Natural killer cell (primary cell): ENCODE measurements around the gene MTOR. TPM values are rescaled to one million over a fixed set of nuclear protein-coding genes. Genes with fewer than 3 reads are reported as not detected.
A peak's percentile ranks its signal among the peaks of the same experiment; 100 is the strongest.

Experiments
- ATAC-seq, 3 donors: fragments of 150-1000 bp in 2 of 3; fragments of 200-7000 bp in 1 of 3; cut with Tn5 transposase; 1 replicate in 1 of 3; 2 replicates in 2 of 3; pipeline ENCODE4 v1.10.0; 2021; ENCODE audit warnings: mild to moderate bottlenecking in 2 of 3, moderate library complexity in 2 of 3
- DNase-seq, 2 donors: peaks; one replicate each; pipeline versions ENCODE4 v3.0.0 to v3.0.0-alpha.2; 2013 to 2021; ENCODE audit warnings: mixed read lengths in 1 of 2
- H3K27ac ChIP-seq: one replicate; pipeline ENCODE4 v1.5.1; 2013; ENCODE audit warnings: mild to moderate bottlenecking, low read length
- H3K27me3 ChIP-seq: one replicate; pipeline ENCODE4 v1.6.1; 2013; ENCODE audit warnings: low read length; ENCODE audit not compliant: control insufficient read depth, insufficient read depth
- H3K36me3 ChIP-seq: one replicate; pipeline ENCODE4 v1.6.1; 2013; ENCODE audit warnings: low read length; ENCODE audit not compliant: control insufficient read depth, insufficient read depth
- H3K4me1 ChIP-seq: one replicate; pipeline ENCODE4 v1.6.1; 2013; ENCODE audit warnings: low read length; ENCODE audit not compliant: control insufficient read depth, insufficient read depth
- H3K4me3 ChIP-seq: one replicate; pipeline ENCODE4 v1.5.1; 2013; ENCODE audit warnings: low read length
- H3K9me3 ChIP-seq: one replicate; pipeline ENCODE4 v1.6.1; 2013; ENCODE audit warnings: low read length; ENCODE audit not compliant: control insufficient read depth, insufficient read depth
- H3K27ac Mint-ChIP-seq, 2 donors: one replicate each; pipeline ENCODE4 v1.8.0; 2022; ENCODE audit warnings: mild to moderate bottlenecking in 2 of 2, mixed read lengths in 2 of 2, moderate library complexity in 1 of 2
- H3K27me3 Mint-ChIP-seq, 2 donors: one replicate each; pipeline ENCODE4 v1.8.0; 2022; ENCODE audit warnings: low read depth in 2 of 2, mixed read lengths in 2 of 2
- H3K36me3 Mint-ChIP-seq: one replicate; pipeline ENCODE4 v1.8.0; 2022; ENCODE audit warnings: mixed read lengths
- H3K4me1 Mint-ChIP-seq, 2 donors: one replicate each; pipeline ENCODE4 v1.8.0; 2022; ENCODE audit warnings: mixed read lengths in 2 of 2
- H3K4me3 Mint-ChIP-seq: one replicate; pipeline ENCODE4 v1.8.0; 2022; ENCODE audit warnings: mild to moderate bottlenecking, moderate library complexity, mixed read lengths
- H3K9me3 Mint-ChIP-seq, 2 donors: one replicate each; pipeline ENCODE4 v1.8.0; 2022; ENCODE audit warnings: mixed read lengths in 2 of 2
- WGBS: methylation state at CpG from one replicate; pipeline ENCODE4 v1.1.7; 2013; ENCODE audit warnings: missing lambda C conversion rate; ENCODE audit not compliant: insufficient coverage; 5-methylcytosine and 5-hydroxymethylcytosine counted together
- intact Hi-C: fragments of 100-400 bp; cut with micrococcal nuclease; formaldehyde crosslinking; loops from one replicate; pipeline ENCODE4 v1.14.2; 2022
- total RNA-seq, 4 donors: library from RNA; stranded (reverse); fragments of 120-200 nt in 1 of 4; gene quantifications; one replicate each; pipeline versions ENCODE4 v1.2.3 to v1.2.4, GENCODE V29; 2013 to 2022
- TF ChIP-seq, protein P1 (sequence below): fragments of 200-600 bp; IDR thresholded peaks from one replicate; pipeline ENCODE4 v1.8.0; 2022; ENCODE audit warnings: antibody characterized with exemption

The MTOR gene
- total RNA-seq, 3 donors from 2014 or later (not counting 1 experiment from before 2014, with no cell fraction given): 42.7 to 54.6 (median 43.7) TPM

DNA sequence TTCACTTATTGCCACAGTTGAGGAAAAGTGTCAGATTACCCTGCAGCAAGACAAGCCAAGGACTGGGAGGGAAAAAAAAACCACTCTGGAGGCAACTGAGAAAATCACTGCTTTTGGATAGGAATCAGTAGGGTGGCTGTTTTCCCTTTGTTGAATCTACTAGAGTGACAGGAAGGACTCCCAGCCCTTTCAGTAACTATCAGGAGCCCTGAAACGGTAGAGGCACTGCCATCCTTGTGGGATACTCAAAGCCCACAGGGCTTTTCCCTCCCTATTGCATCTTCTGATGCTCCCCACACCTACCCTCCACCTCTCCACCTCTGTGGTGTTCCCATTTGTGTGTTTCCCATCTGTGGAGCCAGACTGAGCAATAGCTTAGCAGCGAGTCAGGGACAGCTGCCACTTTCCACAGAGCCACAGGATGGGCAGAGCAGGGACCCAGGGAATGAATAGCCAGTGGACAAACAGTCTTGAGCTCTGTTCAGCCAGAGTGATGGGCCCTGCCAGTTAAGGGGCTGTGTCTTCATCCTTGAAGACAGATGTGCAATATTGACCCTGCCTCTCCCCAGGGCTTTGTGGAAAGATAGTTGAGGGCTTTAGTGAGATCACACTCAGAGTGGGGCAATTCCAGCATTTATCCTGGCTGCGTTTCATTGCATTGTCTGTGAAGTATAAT, 24.5 kb upstream of the MTOR start:
- no peaks in the 10 kb centered on the region for H3K4me1 ChIP-seq
- H3K9me3 ChIP-seq: no peaks in the 10 kb centered on the region
- ATAC-seq: no peak
- no peak for DNase-seq
- Mint-ChIP-seq H3K27ac (no peak overlapping the region), H3K36me3 (no peaks in the 10 kb centered on the region), H3K4me1 (peaks cover 0 to 18% of the 10 kb centered on the region in 2 donors), H3K27me3 (no peaks in the 10 kb centered on the region), H3K9me3 (no peaks in the 10 kb centered on the region), H3K4me3 (no peak overlapping the region)
- H3K27ac ChIP-seq: no peak overlapping the region
- H3K36me3 ChIP-seq: peaks cover 32% of the 10 kb centered on the region
- H3K27me3 ChIP-seq: no peaks in the 10 kb centered on the region
- intact Hi-C loops: no loop called here
- H3K4me3 ChIP-seq: no peak overlapping the region
- WGBS: 93% methylated on average over 3 of the region's 3 CpGs
- TF ChIP-seq, protein P1, sequence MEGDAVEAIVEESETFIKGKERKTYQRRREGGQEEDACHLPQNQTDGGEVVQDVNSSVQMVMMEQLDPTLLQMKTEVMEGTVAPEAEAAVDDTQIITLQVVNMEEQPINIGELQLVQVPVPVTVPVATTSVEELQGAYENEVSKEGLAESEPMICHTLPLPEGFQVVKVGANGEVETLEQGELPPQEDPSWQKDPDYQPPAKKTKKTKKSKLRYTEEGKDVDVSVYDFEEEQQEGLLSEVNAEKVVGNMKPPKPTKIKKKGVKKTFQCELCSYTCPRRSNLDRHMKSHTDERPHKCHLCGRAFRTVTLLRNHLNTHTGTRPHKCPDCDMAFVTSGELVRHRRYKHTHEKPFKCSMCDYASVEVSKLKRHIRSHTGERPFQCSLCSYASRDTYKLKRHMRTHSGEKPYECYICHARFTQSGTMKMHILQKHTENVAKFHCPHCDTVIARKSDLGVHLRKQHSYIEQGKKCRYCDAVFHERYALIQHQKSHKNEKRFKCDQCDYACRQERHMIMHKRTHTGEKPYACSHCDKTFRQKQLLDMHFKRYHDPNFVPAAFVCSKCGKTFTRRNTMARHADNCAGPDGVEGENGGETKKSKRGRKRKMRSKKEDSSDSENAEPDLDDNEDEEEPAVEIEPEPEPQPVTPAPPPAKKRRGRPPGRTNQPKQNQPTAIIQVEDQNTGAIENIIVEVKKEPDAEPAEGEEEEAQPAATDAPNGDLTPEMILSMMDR: no peak

DNA sequence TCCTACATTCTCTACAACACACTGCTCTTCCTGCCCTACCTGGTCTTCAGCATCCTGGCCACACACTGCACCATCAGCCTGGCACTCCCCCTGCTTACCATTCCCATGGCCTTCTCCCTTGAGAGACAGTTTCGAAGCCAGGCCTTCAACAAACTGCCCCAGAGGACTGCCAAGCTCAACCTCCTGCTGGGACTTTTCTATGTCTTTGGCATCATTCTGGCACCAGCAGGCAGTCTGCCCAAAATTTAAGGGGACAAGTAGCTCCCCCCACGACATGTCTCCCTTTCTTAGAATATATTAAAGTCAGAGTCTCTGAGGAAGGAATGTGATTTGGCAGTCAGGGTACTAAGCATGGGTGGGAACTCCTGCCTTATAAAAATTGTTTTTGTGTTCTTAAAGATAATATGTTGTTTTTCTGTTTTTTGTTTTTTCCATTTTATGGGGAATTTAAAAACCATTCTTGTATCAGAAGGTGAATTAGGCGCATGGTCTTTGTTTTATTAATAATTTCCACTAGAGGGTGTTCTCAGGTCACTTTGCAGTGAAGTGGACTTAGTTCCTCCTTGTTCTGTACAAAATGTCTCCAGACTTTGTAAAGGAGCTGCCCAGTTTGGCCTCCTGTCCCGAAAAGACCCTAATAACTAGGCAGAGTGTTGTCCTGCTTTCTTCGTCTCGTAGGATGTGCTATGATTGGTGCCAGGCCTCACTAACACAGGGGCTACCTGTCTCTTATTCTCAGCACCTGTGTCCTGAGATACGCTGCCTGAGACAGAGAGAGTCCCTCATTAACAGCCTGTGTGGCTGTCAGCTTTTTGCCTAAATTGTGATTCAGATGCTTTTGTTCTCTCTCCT, 23.8 kb upstream of the MTOR start:
- H3K4me3 ChIP-seq: no peak overlapping the region
- no peaks in the 10 kb centered on the region for H3K9me3 ChIP-seq
- Mint-ChIP-seq H3K4me1 (peaks cover 7 to 26% of the 10 kb centered on the region in 2 donors), H3K4me3 (no peak overlapping the region), H3K36me3 (no peaks in the 10 kb centered on the region), H3K9me3 (no peaks in the 10 kb centered on the region), H3K27ac (no peak overlapping the region), H3K27me3 (no peaks in the 10 kb centered on the region)
- peaks cover 2% of the 10 kb centered on the region for H3K4me1 ChIP-seq
- TF ChIP-seq, protein P1: no peak
- peaks cover 32% of the 10 kb centered on the region for H3K36me3 ChIP-seq
- no peak overlapping the region for H3K27ac ChIP-seq
- DNase-seq (no peak), ATAC-seq (no peak)
- intact Hi-C loops: no loop called here
- 91% methylated on average over 6 of the region's 7 CpGs for WGBS
- no peaks in the 10 kb centered on the region for H3K27me3 ChIP-seq

DNA sequence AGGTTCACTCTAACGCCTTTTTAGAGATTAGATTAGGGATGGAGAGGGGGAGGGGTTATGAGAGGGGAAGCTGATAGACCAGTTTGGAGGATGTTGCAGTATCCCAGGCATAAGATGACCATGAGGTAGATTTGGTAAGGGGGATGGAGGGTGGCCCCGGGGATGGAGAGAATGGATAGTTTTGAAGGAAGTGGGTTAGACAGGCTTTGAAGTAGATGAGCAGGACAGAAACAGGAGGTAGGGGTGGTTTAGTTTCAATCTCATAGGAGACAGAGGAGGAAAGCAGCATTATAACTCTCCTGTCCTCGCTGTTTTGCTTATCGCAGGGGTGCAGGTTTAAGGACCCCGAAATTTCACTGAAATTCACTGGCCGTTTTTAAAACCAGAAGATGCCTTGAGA, 22.4 kb upstream of the MTOR start:
- ATAC-seq (no peak), DNase-seq (no peak)
- 87% methylated on average over 6 of the region's 6 CpGs for WGBS
- no peaks in the 10 kb centered on the region for H3K27me3 Mint-ChIP-seq
- no peak overlapping the region for H3K4me3 Mint-ChIP-seq
- no peaks in the 10 kb centered on the region for H3K9me3 Mint-ChIP-seq
- H3K27ac Mint-ChIP-seq: peak overlapping the region in 1 of 2 donors; percentile 54
- H3K9me3 ChIP-seq: no peaks in the 10 kb centered on the region
- H3K4me3 ChIP-seq: no peak overlapping the region
- H3K27ac ChIP-seq: no peak overlapping the region
- TF ChIP-seq, protein P1: no peak
- intact Hi-C loops: no loop called here
- H3K36me3 Mint-ChIP-seq: no peaks in the 10 kb centered on the region
- peaks cover 10% of the 10 kb centered on the region for H3K4me1 ChIP-seq
- H3K36me3 ChIP-seq: peaks cover 30% of the 10 kb centered on the region
- no peaks in the 10 kb centered on the region for H3K27me3 ChIP-seq
- H3K4me1 Mint-ChIP-seq: peaks cover 15 to 38% of the 10 kb centered on the region in 2 donors
